Mesenchymal stem cell (in vitro differentiated cells and primary cell): ENCODE measurements around the gene RPTOR.

ENCODE experiments used
- DNase-seq: peaks from one replicate; pipeline ENCODE4 v3.0.0-alpha.2; 2013
- H2AFZ ChIP-seq: one replicate; pipeline ENCODE4 v1.6.1; 2013; ENCODE audit warnings: low read depth, mild to moderate bottlenecking, control low read depth, inconsistent platforms, low read length, moderate library complexity
- H2AK5ac ChIP-seq: 2 replicates; pipeline ENCODE4 v1.6.1; 2013; ENCODE audit warnings: low read length, moderate library complexity, mild to moderate bottlenecking, inconsistent platforms; ENCODE audit not compliant: severe bottlenecking
- H2BK120ac ChIP-seq: one replicate; pipeline ENCODE4 v1.6.1; 2013; ENCODE audit warnings: low read depth, mild to moderate bottlenecking, inconsistent platforms, low read length, moderate library complexity
- H2BK12ac ChIP-seq, 2 experiments: one replicate each; pipeline ENCODE4 v1.6.1; 2013; ENCODE audit warnings: inconsistent platforms in 2 of 2, low read length in 2 of 2, mild to moderate bottlenecking in 2 of 2, moderate library complexity in 2 of 2, control low read depth in 1 of 2
- H2BK15ac ChIP-seq: one replicate; pipeline ENCODE4 v1.6.1; 2013; ENCODE audit warnings: mild to moderate bottlenecking, low read depth, inconsistent platforms; ENCODE audit not compliant: poor library complexity, severe bottlenecking
- H2BK5ac ChIP-seq: 2 replicates; pipeline ENCODE4 v1.6.1; 2013; ENCODE audit warnings: low read depth, mild to moderate bottlenecking, low read length, control low read depth, inconsistent platforms; ENCODE audit not compliant: poor library complexity, severe bottlenecking
- H3K14ac ChIP-seq, 2 experiments: one replicate each; pipeline ENCODE4 v1.6.1; 2013; ENCODE audit warnings: inconsistent platforms in 2 of 2, low read length in 2 of 2, control low read depth in 1 of 2, mild to moderate bottlenecking in 1 of 2, moderate library complexity in 1 of 2
- H3K18ac ChIP-seq, 2 experiments: one replicate each; pipeline ENCODE4 v1.6.1; 2013; ENCODE audit warnings: inconsistent platforms in 2 of 2, low read length in 2 of 2, control low read depth in 1 of 2, low read depth in 1 of 2, mild to moderate bottlenecking in 1 of 2
- H3K23ac ChIP-seq, 2 experiments: one replicate each; pipeline ENCODE4 v1.6.1; 2013; ENCODE audit warnings: inconsistent platforms in 2 of 2, low read length in 2 of 2, mild to moderate bottlenecking in 2 of 2, moderate library complexity in 2 of 2, control low read depth in 1 of 2
- H3K27ac ChIP-seq: 2 replicates; pipeline ENCODE4 v1.5.1; 2013; ENCODE audit warnings: mild to moderate bottlenecking, moderate library complexity, low read length, control low read depth, inconsistent platforms; ENCODE audit not compliant: poor library complexity, severe bottlenecking
- H3K27me3 ChIP-seq, 2 experiments: 2 replicates each; pipeline versions ENCODE4 v1.6.1 to v1.7.0; 2013; ENCODE audit warnings: low read length in 2 of 2, mild to moderate bottlenecking in 2 of 2, moderate library complexity in 2 of 2, control low read depth in 1 of 2, inconsistent platforms in 1 of 2; ENCODE audit not compliant: control insufficient read depth in 1 of 2, insufficient read depth in 1 of 2
- H3K36me3 ChIP-seq, 2 experiments: 2 replicates each; pipeline versions ENCODE4 v1.6.1 to v1.7.0; 2013; ENCODE audit warnings: low read length in 2 of 2, control low read depth in 1 of 2, inconsistent platforms in 1 of 2, low read depth in 1 of 2, mild to moderate bottlenecking in 1 of 2; ENCODE audit not compliant: insufficient read depth in 2 of 2, control insufficient read depth in 1 of 2
- H3K4ac ChIP-seq, 2 experiments: one replicate each; pipeline ENCODE4 v1.6.1; 2013; ENCODE audit warnings: inconsistent platforms in 2 of 2, low read length in 2 of 2, mild to moderate bottlenecking in 2 of 2, moderate library complexity in 2 of 2, control low read depth in 1 of 2, low read depth in 1 of 2
- H3K4me1 ChIP-seq: 2 replicates; pipeline ENCODE4 v1.6.1; 2013; ENCODE audit warnings: low read depth, low read length, control low read depth; ENCODE audit not compliant: control insufficient read depth, insufficient read depth
- H3K4me2 ChIP-seq: 2 replicates; pipeline ENCODE4 v1.6.1; 2013; ENCODE audit warnings: low read length, mild to moderate bottlenecking, inconsistent platforms; ENCODE audit not compliant: poor library complexity, severe bottlenecking
- H3K4me3 ChIP-seq, 2 experiments: 2 replicates each; pipeline versions ENCODE4 v1.5.1 to v1.7.0; 2013; ENCODE audit warnings: low read length in 2 of 2, mild to moderate bottlenecking in 2 of 2, control low read depth in 1 of 2, low read depth in 1 of 2; ENCODE audit not compliant: insufficient read depth in 1 of 2
- H3K79me1 ChIP-seq: replicated peaks from 2 replicates; pipeline ENCODE4 v1.6.1; 2013; ENCODE audit warnings: mild to moderate bottlenecking, control low read depth, low read length, inconsistent platforms; ENCODE audit not compliant: poor library complexity, severe bottlenecking
- H3K9ac ChIP-seq: 2 replicates; pipeline ENCODE4 v1.7.0; 2013; ENCODE audit warnings: mild to moderate bottlenecking, low read length, moderate library complexity
- H3K9me3 ChIP-seq: 2 replicates; pipeline ENCODE4 v1.7.0; 2013; ENCODE audit warnings: mild to moderate bottlenecking, low read length; ENCODE audit not compliant: control insufficient read depth
- H4K8ac ChIP-seq: one replicate; pipeline ENCODE4 v1.6.1; 2013; ENCODE audit warnings: inconsistent platforms, mild to moderate bottlenecking, low read length, moderate library complexity
- H4K91ac ChIP-seq: one replicate; pipeline ENCODE4 v1.6.1; 2013; ENCODE audit warnings: mild to moderate bottlenecking, low read length, inconsistent platforms
- WGBS: methylation state at CpG from one replicate; pipeline ENCODE4 v1.1.7; 2013; ENCODE audit warnings: mixed read lengths; 5-methylcytosine and 5-hydroxymethylcytosine counted together

Gene RPTOR

DNA sequence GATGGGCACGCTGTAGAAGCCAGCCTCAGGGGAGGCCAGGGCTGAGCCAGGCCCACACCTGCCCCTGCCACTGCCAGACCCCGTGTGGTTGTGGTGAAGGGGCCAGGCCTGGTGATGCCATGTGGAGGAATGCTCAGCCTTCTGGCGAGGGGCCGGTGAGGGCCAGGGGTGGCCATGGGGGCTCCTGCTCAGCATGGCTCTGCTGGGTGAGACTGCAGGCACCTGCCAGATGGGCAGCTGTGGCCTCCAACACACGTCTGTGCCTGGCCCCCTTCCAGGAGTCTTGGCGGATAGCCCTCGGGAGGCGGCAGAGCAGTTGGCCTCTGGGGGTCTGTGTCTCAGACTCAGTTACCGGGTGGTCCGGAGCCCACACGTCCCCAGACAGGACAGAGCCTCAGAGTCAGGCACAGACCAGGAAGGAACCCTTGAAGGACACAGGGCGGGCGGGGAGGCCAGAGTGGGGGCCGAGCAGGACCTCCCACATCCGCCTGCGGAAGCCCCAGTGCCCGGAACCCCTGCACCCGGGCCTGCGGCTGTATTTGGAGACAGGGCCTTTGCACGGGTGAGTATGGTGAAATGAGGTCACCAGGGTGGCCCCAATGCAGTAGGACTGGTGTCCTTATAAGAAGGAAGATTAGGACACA is 424.5 kb downstream of the RPTOR start:
- Histone ChIP-seq H2BK5ac (no peak overlapping the region), H2AFZ (no peak overlapping the region)
- WGBS: 89% methylated on average over 20 of the region's 20 CpGs

DNA sequence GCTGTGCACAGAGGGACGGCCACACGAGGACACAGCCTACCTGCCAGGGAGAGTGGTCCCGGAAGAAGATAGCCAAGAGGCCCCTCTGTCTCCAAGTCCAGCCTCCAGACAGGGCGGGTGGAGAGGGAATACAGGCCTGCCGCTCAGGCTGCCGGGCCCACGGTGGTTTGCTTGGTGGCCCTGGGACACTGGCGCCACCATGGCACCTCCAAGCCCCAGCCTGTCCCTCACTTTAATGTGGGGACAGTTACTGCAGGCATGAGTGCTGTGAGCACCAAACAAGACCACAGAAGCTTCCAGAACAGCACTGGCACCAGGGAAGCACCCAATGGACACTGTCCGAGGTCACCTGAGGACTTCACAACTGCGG is 425.0 kb downstream of the RPTOR start:
- Histone ChIP-seq H3K79me1 (no peaks in the 10 kb centered on the region), H3K9me3 (no peaks in the 10 kb centered on the region), H3K27ac (no peak overlapping the region), H2BK5ac (no peak overlapping the region), H3K4me2 (no peak overlapping the region), H2BK12ac (no peak overlapping the region), H3K27me3 (peaks cover 12 to 48% of the 10 kb centered on the region in 2 experiments), H2BK15ac (no peak overlapping the region), H2AK5ac (no peak overlapping the region), H3K9ac (no peak overlapping the region), H3K18ac (no peak overlapping the region), H2BK120ac (no peak overlapping the region), H3K4ac (no peak overlapping the region), H4K91ac (no peak overlapping the region), H2AFZ (no peak overlapping the region), H3K14ac (no peak overlapping the region), H3K23ac (no peak overlapping the region), H3K4me3 (no peak overlapping the region), H4K8ac (no peak overlapping the region), H3K4me1 (peaks cover 14% of the 10 kb centered on the region), H3K36me3 (peaks cover 8 to 19% of the 10 kb centered on the region in 2 experiments)
- WGBS: 96% methylated on average over 10 of the region's 10 CpGs
- no peak for DNase-seq

More for the DNA sequence above, 424.5 kb downstream of the RPTOR start:
- Histone ChIP-seq H3K27me3 (peaks cover 12 to 46% of the 10 kb centered on the region in 2 experiments), H3K18ac (no peak overlapping the region), H3K4ac (no peak overlapping the region), H2BK15ac (no peak overlapping the region), H3K9me3 (no peaks in the 10 kb centered on the region), H2BK12ac (no peak overlapping the region), H2AK5ac (no peak overlapping the region), H3K4me3 (no peak overlapping the region), H3K79me1 (no peaks in the 10 kb centered on the region), H3K27ac (no peak overlapping the region), H3K4me1 (peaks cover 14% of the 10 kb centered on the region), H3K9ac (peak overlapping the region; percentile 54), H4K8ac (no peak overlapping the region), H3K36me3 (peaks cover 8 to 24% of the 10 kb centered on the region in 2 experiments), H2BK120ac (no peak overlapping the region), H3K4me2 (no peak overlapping the region), H4K91ac (no peak overlapping the region), H3K14ac (peak overlapping the region in 1 of 2 experiments; percentile 44), H3K23ac (no peak overlapping the region)
- DNase-seq: no peak

DNA sequence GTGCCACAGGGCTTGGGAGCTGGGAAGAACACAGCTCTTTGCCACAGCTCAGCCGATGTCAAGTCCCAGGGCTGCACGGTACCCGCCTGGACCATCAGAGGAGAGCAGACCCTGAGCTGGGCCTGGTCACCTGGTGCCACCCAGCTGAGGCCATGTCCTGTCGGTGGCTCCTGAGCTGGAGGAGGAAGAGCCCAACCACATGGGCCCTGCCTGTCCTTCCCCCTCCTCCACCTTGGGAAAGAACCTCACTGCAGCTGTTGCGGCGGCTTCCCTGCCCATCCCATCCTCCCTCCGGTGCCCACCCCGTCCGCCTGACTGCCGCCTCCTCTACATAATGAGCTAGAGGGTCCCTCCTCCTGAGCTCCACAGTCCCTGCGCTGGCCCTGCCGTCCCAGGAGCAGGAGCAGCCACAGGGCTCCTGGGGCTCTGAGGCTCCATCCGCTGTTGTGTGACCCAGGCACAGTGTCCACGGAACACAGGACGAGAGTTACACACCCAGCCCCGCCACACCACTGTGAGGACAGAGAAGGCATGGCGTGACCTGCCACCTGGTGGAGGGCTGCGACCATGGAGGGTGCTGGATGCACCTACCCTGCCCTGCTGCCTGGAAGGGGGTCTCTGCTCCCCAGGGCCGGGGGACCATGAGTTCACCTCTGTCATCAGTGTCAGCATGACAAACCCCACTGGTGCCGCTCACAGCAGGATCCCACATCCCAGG is 425.6 kb downstream of the RPTOR start:
- Histone ChIP-seq H3K36me3 (peaks cover 4 to 14% of the 10 kb centered on the region in 2 experiments), H3K9me3 (no peaks in the 10 kb centered on the region)

More for the DNA sequence above, 425.6 kb downstream of the RPTOR start:
- Histone ChIP-seq H2AK5ac (no peak overlapping the region), H3K4ac (no peak overlapping the region), H4K91ac (no peak overlapping the region), H3K18ac (no peak overlapping the region), H3K14ac (peak overlapping the region in 1 of 2 experiments; percentile 13), H3K9ac (no peak overlapping the region), H2BK5ac (no peak overlapping the region), H4K8ac (no peak overlapping the region), H3K4me1 (peaks cover 14% of the 10 kb centered on the region), H3K4me2 (no peak overlapping the region), H3K27me3 (peaks cover 12 to 48% of the 10 kb centered on the region in 2 experiments), H2BK15ac (no peak overlapping the region), H3K23ac (no peak overlapping the region), H2BK12ac (peak overlapping the region in 1 of 2 experiments; percentile 6), H2AFZ (no peak overlapping the region), H2BK120ac (no peak overlapping the region), H3K79me1 (no peaks in the 10 kb centered on the region), H3K27ac (no peak overlapping the region), H3K4me3 (no peak overlapping the region)
- 73% methylated on average over 20 of the region's 20 CpGs for WGBS
- no peak for DNase-seq
